GM19395 (cell line): ENCODE measurements around the gene EXPH5.

Experiments used
- ATAC-seq: cut with Tn5 transposase; IDR thresholded peaks from one replicate; pipeline ENCODE4 v1.9.1; 2021; ENCODE audit warnings: mild to moderate bottlenecking, moderate library complexity; ENCODE audit not compliant: unreplicated experiment

EXPH5 gene

DNA sequence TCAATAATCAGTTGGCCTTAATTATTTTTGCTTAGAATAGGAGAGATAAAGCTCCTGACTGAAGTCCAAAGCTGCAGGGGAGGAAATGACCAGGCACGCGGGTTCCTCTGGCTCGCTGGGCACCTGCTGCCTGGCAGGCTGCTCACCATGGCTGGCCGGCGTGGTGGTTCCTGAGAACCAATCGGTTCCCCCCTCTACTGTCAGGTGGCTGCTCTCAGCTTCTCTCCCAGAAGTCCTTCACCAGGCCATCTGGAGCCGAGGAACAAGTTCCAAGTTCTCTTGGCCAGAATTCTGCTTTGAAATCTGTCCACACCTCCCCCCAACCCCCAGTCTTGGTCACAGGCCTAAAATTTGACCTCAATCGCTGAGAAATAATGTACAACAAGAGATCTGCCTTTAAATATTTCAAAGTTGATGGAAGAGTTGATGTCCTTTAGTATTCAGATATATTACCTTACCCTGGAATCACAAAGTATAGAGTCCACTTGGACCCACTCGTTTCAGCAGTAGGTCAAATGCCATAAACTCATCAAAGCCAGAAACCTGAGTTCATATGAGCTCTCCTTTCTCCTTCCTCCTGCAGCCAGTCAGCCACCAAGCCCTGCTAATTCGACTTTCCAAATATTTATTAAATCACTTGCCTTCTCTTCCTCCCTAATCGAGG lies 25.2 kb downstream of the EXPH5 start:
- ATAC-seq = no peak

DNA sequence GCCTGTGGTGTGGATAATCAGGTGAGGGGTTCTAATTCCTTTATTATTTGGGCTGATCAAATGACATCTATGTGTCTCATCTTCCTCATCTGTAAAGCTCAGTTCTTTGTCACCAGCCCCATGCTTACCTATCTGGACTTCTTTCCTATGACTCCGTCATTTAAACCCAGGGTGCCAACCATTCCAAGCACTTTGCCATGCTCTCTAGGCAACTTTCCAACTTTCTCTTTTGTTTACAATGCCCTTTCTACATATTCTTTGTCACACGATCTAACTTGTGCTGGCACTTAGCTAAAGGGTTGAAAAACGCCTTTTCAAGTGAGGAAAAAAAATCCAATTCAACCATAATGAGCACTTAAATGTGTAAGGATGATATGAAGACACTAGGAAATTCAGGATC lies 27.9 kb downstream of the EXPH5 start:
- no peak for ATAC-seq

DNA sequence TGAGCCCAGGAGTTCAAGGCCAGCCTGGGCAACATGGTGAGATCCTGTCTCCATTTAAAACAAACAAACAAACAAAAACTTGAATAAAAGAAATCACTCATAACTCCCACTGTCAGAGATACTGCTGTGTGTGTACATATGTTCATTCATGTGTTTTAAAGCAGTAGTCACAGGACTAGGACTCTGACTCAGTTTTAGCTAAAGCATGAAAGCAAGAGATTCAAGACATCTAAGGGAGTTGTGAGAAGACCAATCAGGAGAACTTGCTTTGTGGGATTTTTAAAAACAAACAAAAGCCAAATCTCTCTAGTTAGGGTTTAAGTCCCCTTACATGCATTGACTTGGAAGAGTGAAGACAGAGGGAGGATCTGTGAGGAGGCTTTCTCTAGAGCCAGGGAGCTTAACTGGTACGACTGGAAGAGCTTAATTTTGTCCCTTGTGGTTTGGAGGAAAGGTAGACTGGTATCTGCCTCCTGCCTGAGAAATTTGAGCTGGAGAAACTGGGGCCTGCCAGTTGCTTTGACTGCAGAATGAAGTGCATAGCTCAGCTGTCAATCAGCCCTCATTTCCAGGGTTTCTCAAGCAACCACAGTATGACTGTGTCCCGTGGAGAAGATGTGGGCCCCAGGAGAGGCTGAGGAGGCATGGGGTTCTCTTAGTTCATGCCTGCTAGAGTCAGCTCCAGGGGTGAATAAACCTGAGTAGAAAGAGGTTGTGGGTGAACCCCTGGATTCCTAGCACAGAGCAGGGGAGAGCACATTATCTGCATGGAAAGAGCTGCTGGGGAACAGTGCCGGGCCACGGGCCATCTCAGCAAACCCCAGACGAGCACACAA lies 30.6 kb downstream of the EXPH5 start:
- ATAC-seq = no peak

DNA sequence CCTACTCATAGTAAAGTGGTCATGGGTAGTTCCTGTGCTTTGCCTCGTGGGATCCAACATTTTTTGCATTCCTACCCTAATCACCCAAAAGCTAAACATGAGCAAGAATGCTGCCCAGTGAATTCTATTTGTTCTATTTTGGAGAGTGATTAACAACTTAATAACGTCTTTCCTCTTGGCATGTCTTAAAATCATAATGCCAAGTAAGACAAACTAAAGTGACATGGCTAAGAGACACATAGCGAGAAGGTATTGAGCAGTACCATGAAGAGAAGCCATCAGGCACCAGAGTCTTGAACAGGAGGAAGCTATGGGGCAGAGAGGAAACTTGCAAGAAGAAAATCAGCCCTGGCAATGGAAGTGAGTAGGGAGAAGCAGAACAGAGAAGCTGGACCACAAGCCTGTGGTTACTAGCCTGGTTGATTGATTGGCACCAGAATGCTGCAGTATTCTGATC lies 32.0 kb downstream of the EXPH5 start:
- ATAC-seq = no peak

DNA sequence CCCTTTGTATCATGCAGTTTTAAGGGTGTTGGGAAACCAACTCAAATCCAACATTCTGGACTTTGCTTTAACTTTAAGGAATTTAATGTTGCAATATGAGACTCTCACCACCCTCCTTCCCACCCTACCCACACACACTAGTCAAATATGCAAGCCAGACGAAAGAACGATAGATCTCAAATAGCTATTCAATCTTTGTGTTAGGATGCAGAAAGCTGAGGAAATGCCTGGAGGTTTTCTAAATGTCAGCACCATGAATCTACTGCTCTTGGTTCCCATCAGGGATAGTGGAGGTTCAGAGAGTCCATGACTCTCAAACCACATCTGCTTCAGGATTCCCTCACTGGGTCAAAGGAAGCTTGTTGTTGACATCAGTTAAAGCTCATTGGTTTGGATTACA lies 33.7 kb downstream of the EXPH5 start:
- no peak for ATAC-seq

DNA sequence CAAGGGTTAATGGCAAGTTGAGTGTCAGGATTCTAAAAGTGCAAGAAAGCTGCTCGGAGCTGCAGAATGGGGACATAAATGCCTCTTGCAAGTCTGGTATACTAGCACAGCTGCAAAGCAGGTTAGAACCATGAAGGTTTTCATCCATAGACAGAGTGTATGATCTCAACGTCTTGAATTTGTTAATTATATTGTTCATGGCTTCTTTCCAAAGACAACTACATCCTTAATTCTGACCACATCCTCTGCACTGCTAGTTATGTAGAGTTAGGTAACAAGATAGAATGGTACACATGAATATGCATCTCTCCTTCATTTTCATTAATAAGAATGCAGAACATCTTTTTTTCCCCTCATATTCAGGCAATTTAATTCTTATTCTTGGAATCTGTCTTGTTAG lies 34.2 kb downstream of the EXPH5 start:
- ATAC-seq = no peak

DNA sequence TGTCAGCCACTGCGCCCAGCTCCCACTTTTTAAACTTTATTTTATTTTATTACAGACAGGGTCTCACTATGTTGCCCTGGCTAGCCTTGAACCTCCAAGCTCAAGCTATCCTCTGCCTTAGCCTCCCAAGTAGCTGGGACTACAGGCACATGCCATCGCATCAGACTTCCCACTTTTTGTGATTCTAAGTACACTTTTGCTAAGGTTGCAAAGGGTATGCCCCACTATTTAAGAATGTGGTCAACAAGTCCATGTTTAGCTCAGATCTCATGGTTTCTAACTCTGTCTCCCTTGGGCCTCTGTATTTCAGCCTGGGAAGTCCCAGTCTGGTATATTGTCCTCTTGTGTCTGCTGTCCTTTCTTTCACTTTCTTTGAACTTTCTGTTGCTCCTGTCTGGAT lies 35.3 kb downstream of the EXPH5 start:
- ATAC-seq = peak; percentile 64

DNA sequence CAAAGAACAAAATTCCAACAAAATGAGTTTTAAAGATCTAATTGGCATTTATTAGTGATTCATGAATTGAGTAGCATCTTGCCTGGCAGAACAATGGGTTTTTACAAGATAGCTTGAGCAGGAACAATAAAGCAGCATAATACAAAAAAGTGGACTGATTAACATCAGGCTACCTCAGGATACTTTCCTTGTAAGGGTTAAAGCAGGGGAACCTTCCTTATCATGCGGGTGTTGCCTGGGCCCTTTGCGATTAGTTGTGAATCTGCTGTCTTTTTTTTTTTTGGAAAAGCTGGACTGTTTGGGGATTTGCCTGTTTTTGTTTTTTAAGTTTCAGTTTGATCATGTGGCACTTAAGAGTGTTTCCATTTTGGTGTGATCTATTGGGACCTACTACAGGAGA lies 37.5 kb downstream of the EXPH5 start:
- ATAC-seq = no peak

DNA sequence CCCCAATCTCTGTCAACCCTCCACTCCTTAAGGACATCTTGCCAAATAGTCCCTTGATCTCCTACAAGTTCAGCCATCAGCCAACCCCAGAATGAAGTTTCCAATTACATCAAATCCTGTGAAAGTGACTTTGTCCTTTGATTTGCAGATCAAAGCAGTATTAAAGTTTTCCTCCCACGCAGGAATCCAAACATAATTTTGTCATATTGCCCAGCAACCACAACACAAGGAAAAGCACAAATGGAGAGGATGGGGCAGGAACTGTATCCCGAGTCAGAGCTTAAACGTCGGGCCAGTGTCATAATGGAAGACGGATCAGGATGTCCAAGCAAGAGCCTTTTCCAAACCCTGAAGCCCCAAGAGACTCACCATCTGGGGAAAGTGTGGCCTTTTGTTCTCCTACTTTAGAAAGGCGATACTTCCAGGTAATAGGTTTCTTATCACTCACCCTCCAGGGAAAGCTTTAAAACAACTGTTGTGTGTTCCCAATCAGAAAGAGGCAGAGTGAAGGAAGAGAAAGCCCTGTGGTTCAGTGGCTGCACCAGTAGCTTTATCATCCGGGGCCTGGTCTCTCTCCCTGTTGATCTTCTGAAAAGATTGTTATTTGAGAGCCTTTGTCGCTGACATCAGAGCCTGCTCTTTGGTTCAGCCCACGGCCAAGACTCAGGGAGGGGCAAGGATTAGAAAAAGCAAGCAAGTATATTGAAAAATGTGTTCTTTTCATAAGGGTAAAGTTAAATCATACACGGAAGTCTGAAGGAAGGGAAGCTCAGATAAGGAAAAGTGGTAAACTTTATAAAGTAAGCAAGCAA lies 41.7 kb downstream of the EXPH5 start:
- no peak for ATAC-seq

DNA sequence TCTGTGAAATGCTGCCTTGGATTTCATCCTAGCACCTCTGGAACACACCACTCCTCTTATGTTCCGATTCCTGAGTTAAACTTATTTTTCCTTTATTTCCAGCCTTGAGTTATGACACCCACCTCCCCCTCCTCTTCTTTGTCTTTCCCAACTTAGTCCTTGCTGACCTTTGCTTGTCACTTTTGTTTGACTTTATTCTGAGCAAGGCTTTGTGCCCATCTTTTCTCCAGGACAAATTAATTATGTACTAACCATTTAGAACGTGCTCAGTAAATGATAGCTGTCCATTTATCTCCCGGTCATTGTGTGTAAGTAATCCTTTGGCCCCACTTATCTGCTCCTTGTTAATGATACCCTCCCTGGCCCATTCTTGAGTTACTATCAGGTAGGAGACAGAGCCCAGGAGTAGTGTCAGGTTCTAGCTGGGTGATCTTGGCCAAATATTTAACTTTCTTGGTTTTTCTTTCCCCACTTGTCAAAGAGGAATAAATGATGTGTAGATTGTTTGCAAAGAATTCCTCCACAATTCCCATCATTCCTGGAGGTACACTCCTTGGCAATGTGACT lies 44.2 kb downstream of the EXPH5 start:
- ATAC-seq = no peak

DNA sequence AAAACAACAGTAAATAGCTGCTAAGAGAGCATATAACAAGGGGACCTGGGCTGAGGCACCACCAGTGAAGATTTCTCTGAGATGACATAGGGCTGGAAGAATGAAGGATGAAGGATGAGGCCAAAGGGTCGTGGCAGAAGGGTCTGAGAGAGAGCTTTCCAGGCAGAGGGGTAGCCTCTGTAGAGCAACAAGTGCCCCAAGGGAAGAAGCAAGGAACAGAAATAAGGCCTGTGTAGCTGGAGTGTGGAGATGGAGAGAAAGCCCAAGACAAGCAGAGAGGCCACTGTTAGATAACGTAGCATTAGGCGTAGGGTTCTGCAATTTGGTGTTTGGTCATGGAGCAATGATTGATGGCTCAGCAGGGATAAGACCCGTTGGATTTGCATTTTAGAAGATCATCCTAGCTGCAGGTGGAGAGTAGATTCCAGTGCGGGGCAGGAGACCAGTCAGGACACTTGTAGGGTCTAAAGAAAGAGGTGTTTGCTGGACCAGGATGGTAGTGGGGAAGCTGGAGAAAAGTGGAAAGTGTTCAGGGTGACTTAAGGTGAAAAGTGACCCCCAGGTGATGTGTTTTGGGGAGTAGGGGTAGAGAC lies 47.6 kb downstream of the EXPH5 start:
- no peak for ATAC-seq

DNA sequence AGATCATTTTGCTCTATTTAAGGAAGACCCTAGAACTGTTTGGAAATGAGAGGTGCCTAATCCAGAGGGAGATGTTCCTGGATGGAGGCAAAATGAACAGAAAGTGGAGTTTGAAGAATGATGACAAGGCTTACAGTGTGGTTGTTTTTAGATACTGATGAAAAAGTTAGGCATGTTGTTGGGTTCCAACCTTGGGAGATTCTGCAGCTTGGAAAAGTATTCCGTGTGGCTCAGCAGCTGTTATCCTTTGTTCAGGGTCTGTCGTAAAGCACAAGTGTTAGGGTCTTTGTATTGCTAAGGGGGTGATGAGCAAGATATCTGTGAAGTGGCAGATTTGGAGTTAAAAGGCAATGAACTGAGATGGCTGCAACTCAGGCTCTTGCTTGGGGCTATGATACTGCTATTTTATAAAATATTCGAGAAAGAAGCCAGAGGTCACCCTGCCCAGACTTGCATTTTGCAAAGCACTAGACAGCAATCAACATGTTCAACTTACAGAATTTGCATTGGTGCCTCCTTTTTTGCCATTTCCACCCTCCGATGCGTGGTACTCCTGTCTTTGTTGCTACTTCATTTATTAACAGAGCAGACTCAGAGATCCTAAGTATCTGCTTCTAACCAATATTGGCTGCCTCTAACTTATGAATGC lies 50.1 kb downstream of the EXPH5 start:
- no peak for ATAC-seq

DNA sequence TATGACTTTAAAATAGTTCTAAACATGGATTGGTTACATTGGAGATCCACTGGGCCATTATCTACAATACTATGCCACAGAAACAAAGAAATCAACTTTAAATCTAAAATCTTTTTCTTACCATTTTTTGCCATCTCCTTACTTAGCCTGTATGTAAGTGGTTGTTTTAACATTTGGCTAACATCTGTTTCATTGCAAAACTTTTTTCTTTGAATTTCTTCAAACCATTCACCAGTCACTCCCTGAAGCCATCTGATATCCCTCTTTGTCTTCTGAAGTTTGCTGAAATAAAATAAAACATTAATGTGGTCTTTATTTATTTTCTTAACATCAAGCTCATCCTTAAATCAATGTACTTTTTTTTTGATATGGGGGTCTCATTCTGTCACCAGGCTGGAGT lies 52.0 kb downstream of the EXPH5 start:
- ATAC-seq = no peak

DNA sequence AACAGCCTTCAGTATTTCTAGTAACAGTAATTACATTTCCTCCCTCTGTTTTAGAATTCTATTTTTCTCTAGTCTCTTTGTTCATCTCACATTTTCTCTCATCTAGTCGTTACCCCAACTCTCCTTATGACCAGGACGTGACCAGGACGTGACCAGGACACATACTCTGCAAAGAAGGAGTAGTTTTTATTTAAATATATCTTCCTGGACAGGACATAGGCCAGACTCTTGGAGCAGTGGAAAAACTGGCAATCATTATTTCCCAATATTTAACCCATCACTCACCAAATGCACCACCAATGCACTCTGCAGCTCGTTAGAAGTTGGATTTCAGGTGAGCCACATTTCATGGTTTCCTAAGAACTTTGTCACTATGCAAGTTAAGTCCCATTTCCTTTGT lies 55.1 kb downstream of the EXPH5 start:
- ATAC-seq = no peak

DNA sequence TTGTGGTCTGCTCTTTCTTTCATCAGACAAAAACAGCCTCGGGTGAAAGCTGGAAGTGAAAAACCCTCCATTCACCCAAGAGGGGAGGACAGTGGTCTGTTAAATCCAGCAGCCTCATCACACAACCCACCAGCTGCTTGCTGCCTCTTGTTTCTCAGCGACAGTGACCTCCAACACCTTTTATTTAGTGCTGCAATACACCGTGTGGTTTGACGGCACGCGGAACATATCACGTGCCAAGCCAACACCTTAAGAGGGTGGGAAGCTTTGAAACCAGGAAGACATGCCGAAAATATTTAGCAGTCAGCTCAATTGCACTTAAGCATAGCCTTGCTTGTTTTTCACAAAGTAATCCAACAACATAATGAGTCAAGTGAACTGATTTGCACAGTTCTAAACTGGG lies 55.5 kb downstream of the EXPH5 start:
- no peak for ATAC-seq

DNA sequence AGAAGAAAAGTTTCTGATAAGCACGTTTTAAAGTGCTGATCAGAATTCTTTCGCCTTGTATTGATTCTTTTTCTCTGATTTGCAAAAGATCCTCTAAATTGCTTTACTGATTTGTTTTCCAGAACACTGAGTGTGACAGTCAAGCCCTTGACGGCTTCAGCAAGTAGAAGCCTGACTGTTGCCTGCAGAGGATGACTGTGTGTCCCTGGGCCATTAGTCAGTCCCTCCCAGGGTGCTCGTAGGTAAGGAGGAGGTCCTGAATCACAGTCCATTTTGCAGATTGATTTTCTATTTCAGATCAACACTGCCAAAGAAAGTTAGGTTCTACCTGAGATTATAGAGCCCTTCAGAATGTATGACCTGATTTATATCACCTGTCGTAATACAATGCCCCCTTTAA lies 56.8 kb downstream of the EXPH5 start:
- no peak for ATAC-seq

DNA sequence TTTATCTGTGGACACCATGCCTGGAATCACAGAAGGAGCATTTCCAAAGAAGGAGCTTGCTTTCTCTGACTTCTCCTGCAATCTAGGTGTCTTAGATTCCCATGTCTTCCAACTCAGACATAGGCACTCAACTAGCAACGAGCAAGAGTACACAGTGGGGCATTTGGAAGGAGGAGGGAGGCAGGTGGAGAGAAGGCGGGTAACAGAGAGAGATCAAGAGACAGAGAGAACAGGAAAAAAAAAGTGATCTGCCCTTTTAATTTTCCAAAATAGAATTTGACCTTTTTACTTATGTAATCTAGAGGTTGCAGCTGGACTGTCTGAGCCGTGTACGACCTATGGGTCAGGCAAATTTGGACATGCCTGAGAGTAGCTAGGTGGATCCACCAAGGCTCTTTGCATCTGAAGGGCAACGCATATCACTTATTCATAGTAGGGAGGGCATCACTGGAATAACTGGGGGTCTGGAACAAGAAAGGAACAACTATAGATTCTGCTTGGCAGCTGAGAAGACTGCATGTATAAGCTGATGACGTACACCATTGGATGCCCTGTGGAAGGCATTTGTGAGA lies 58.1 kb downstream of the EXPH5 start:
- ATAC-seq = no peak

DNA sequence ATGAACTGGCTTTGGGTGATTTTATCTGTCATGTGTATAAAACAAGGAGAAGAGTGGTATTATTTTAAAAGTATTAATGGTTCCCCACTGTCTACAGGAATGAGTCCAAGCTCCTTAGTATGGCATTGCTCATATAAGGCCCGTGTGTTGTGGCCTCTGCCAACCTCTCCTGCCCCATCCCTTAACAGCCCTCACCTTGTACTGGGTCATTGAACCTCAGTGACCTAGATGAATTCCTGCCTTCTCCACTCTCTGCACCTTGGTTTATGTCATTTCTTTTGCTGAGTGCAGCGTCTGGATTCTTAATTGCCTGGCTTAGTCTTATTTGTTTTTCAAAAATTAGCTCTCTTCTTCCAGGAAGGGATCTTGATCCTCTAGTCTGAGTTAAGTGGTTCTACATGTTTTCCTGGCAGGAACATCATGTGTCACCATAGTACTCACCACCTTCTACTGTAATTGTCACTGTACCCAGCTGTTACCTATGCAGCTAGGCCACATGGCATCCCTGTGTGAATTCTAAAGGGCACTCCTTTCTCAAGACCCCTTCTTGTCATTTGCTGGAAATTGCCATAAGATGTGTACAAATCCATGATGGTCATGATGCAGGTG lies 59.2 kb downstream of the EXPH5 start:
- ATAC-seq = no peak

DNA sequence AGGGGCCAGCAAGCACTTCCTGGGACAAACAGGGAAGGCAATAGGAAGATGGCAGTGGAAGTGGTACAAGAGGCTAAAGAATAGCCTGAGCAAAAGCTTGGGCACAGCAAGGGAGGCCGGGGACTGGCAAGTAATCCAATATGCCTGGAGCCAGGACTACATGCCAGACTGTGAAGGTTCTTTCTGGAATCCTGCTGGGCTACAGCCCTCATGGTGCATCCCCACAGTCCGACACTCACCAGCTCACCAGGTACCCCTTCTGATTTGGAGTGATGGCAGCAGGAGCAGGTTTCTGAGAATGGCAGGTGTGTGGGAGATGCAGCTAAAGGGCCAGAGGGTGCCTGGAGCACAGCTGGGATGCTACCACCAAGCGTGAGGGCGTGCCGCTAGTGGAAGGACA lies 63.1 kb downstream of the EXPH5 start:
- no peak for ATAC-seq

DNA sequence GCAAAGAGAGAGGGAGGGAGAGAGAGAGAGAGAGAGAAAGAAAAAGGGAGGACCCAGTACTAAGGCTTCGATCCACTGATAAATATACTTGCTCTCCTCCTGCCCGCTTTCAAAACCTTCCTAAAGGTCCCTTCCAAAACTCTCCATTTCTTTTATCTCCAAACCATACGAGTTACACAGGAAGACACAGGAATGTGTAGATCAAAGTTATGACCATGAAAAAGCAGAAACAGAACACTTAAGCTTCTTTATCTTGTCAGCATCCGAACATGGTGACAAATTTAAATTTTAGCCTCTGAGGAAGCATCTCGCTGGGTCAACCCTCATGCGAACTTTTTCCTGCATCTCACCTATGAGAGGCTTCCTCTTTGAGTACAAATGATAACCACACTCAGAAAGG lies 66.2 kb downstream of the EXPH5 start:
- ATAC-seq = no peak
